ENCODE results near the gene DLG2. TPM values are rescaled to one million over a fixed set of nuclear protein-coding genes. Genes with fewer than 3 reads are reported as not detected.
A peak's percentile ranks its signal among the peaks of the same experiment; 100 is the strongest.

The DLG2 gene
- total RNA-seq, 1 experiment from 2014 or later: 17.5 TPM

DNA sequence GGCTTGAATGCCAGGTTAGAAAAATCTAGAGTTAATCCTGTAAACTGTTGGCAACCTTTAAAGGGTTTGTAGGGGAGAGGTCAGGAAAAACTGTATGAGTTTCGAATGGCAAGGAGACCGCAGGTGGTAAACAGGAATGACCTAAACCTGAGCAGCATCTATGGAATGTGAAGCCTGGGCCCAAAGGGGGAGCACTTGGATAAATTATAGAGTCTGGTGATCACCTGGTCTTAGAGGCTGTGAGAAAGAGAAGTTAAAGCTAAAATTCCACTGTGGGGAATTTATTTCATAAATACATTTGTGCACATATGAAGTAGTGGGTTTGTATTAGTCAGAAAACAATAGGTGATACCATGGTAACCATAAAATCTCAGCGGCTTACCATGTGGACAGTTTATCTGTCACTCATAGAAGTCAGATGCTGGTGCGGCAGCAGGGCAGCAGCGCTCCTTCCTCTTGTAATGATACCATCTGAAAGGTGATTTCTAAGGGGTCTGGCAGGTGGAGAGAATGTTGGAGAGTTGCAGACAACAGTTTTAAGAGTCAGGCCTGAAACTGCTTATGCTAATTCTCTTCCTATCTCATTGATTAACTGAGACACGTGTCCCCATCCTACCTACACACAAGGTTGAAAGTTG lies 1236.6 kb downstream of the DLG2 start:
- no peaks in the 10 kb centered on the region for H3K27me3 Mint-ChIP-seq (ENCODE audit: low read depth)
- ATAC-seq: peak; percentile 99
- CTCF ChIA-PET: interaction anchor here (0.6 to 3.5 kb wide), 16 partner anchors 7 to 554 kb away, joined by 3 to 48 read pairs (median 4); no protein-coding TSS in a partner anchor

GRCh38 chr11:84389696-84390095 lies 1237.4 kb downstream of the DLG2 start:
- no peak for ATAC-seq

More for the DNA sequence above, 1236.6 kb downstream of the DLG2 start:
- Mint-ChIP-seq H3K9me3 (no peaks in the 10 kb centered on the region), H3K36me3 (no peaks in the 10 kb centered on the region), H3K4me3 (no peak overlapping the region), H3K4me1 (peaks cover 18% of the 10 kb centered on the region), H3K27ac (peak overlapping the region; percentile 64)
- peak; percentile 18; the same call in 1 of the 2 replicates for TF ChIP-seq CTCF (IDR thresholded peaks at IDR 0.05)
- no peak for TF ChIP-seq NR1H2 (CRISPR knock-in tag; IDR thresholded peaks at IDR 0.05)
- peak; percentile 43 for DNase-seq (ENCODE audit: low spot score)
- POLR2A ChIA-PET: interaction anchor here (0.5 kb wide), 1 partner anchor 168 kb away, joined by 3 read pairs; no protein-coding TSS in a partner anchor

GRCh38 chr11:84384731-84385130 lies 1242.4 kb downstream of the DLG2 start:
- ChIA-PET CTCF (interaction anchor here (0.6 to 2.4 kb wide), 13 partner anchors 10 to 548 kb away, joined by 3 to 22 read pairs (median 4); no protein-coding TSS in a partner anchor), POLR2A (interaction anchor here (0.6 kb wide), 1 partner anchor 79 kb away, joined by 3 read pairs; no protein-coding TSS in a partner anchor)
- TF ChIP-seq, protein P1, sequence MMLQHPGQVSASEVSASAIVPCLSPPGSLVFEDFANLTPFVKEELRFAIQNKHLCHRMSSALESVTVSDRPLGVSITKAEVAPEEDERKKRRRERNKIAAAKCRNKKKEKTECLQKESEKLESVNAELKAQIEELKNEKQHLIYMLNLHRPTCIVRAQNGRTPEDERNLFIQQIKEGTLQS (CRISPR knock-in tag; conservative IDR thresholded peaks at IDR 0.05): no peak
- TF ChIP-seq CTCF (IDR thresholded peaks at IDR 0.05): peak; percentile 60; the same call in 1 of the 2 replicates
- no peak for TF ChIP-seq ZNF671 (CRISPR knock-in tag; IDR thresholded peaks at IDR 0.05)
- no peak for TF ChIP-seq ZNF317 (CRISPR knock-in tag; IDR thresholded peaks at IDR 0.05; ENCODE audit: borderline replicate concordance, low read depth)
- TF ChIP-seq, protein P2, sequence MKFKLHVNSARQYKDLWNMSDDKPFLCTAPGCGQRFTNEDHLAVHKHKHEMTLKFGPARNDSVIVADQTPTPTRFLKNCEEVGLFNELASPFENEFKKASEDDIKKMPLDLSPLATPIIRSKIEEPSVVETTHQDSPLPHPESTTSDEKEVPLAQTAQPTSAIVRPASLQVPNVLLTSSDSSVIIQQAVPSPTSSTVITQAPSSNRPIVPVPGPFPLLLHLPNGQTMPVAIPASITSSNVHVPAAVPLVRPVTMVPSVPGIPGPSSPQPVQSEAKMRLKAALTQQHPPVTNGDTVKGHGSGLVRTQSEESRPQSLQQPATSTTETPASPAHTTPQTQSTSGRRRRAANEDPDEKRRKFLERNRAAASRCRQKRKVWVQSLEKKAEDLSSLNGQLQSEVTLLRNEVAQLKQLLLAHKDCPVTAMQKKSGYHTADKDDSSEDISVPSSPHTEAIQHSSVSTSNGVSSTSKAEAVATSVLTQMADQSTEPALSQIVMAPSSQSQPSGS (CRISPR knock-in tag; IDR thresholded peaks at IDR 0.05; ENCODE audit: borderline replicate concordance, low read depth): no peak
- H3K4me3 Mint-ChIP-seq: no peak overlapping the region
- no peaks in the 10 kb centered on the region for H3K36me3 Mint-ChIP-seq
- H3K27ac Mint-ChIP-seq: no peak overlapping the region
- ATAC-seq: peak; percentile 44; the same call in 1 of the 2 replicates
- H3K27me3 Mint-ChIP-seq (ENCODE audit: low read depth): no peaks in the 10 kb centered on the region
- DNase-seq (ENCODE audit: low spot score): peak; percentile 56
- H3K9me3 Mint-ChIP-seq: no peaks in the 10 kb centered on the region
- H3K4me1 Mint-ChIP-seq: 0 out of 2 replicates have a peak, but pooled peaks cover 5% of the 10 kb centered on the region

More at GRCh38 chr11:84389696-84390095, 1237.4 kb downstream of the DLG2 start:
- H3K4me1 Mint-ChIP-seq: peaks cover 16% of the 10 kb centered on the region
- no peaks in the 10 kb centered on the region for H3K9me3 Mint-ChIP-seq
- no peak for TF ChIP-seq NFATC4 (CRISPR knock-in tag; IDR thresholded peaks at IDR 0.05)
- TF ChIP-seq, protein P1 (CRISPR knock-in tag; conservative IDR thresholded peaks at IDR 0.05): no peak
- TF ChIP-seq NFYB (CRISPR knock-in tag; conservative IDR thresholded peaks at IDR 0.05; ENCODE audit: low read depth): no peak
- no peak for TF ChIP-seq TCF7 (CRISPR knock-in tag; IDR thresholded peaks at IDR 0.05; ENCODE audit: low read depth)
- TF ChIP-seq NFE2L1 (CRISPR knock-in tag; IDR thresholded peaks at IDR 0.05): no peak
- TF ChIP-seq IRF2 (CRISPR knock-in tag; IDR thresholded peaks at IDR 0.05; ENCODE audit: borderline replicate concordance, low read depth): no peak
- no peak for TF ChIP-seq PRDM15 (CRISPR knock-in tag; IDR thresholded peaks at IDR 0.05)
- TF ChIP-seq ZNF317 (CRISPR knock-in tag; IDR thresholded peaks at IDR 0.05; ENCODE audit: borderline replicate concordance, low read depth): no peak
- DNase-seq (ENCODE audit: low spot score): no peak
- no peaks in the 10 kb centered on the region for H3K27me3 Mint-ChIP-seq (ENCODE audit: low read depth)
- POLR2A ChIA-PET: no interaction called here
- no peak overlapping the region for H3K4me3 Mint-ChIP-seq
- no peak overlapping the region for H3K27ac Mint-ChIP-seq
- H3K36me3 Mint-ChIP-seq: no peaks in the 10 kb centered on the region
- CTCF ChIA-PET: interaction anchor here (0.5 to 3.5 kb wide), 8 partner anchors 8 to 169 kb away, joined by 3 to 48 read pairs (median 6); no protein-coding TSS in a partner anchor

Data from WTC11 (cell line).